ENCODE data around the gene TEX2.

DNA sequence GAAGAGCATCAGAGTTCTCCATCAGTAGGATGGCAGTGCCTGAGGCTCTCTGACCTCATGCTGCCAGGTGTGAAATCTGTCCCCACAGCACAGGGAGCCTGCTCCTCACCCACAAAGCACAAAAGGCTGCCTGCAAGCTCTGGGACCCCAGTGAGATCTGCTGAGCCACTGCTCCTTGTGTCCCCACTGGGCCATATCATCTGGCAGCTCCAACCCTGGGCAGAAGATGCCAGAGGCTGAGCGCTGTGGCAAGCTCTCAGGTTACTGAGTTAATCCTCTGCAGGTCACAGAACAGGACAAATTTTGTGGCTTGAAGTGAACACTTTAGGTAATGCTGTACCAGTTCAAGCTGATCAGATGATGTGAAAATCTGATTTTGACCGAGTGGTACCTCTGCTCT lies 106.4 kb downstream of the TEX2 start:
- TF ChIP-seq CTCF (IDR thresholded peaks at IDR 0.05; ENCODE audit: poor library complexity) (no peak), EZH2phosphoT487 (IDR thresholded peaks at IDR 0.05; ENCODE audit: low read depth, severe bottlenecking, unreplicated experiment) (no peak)
